K562 (cell line): ENCODE results near the gene DAP. TPM values are rescaled to one million over a fixed set of nuclear protein-coding genes. Genes with fewer than 3 reads are reported as not detected.

Experiments
- CXXC5 ChIP-seq: fragments of 250-450 bp; sonication (Bioruptor Pico); IDR thresholded peaks from 2 replicates; pipeline ENCODE4 v1.8.0; 2022; ENCODE audit warnings: inconsistent platforms, mild to moderate bottlenecking, moderate library complexity
- ELF1 ChIP-seq: fragments of 200-800 bp; sonication (Bioruptor generic); IDR thresholded peaks from 2 replicates; pipeline ENCODE4 v1.6.1; 2016; ENCODE audit warnings: missing genetic modification characterization, missing compliant biosample characterization
- ETV6 ChIP-seq, 3 experiments: fragments of 150-350 bp in 1 of 3; sonication (generic) in 1 of 3; formaldehyde crosslinking in 1 of 3; IDR thresholded peaks; 2 replicates each; pipeline versions ENCODE4 v1.6.1 to v1.8.0; 2014 to 2022; ENCODE audit warnings: borderline replicate concordance in 2 of 3, low read depth in 2 of 3, antibody characterized with exemption in 1 of 3, low read length in 1 of 3, mild to moderate bottlenecking in 1 of 3, missing genetic modification reagents in 1 of 3
- KDM5B ChIP-seq: fragments of 200-600 bp; sonication (generic); IDR thresholded peaks from 2 replicates; pipeline ENCODE4 v1.6.1; 2012; ENCODE audit warnings: low read depth, mild to moderate bottlenecking, moderate library complexity, low read length, control low read depth, inconsistent platforms; ENCODE audit not compliant: insufficient replicate concordance
- LARP7 ChIP-seq: fragments of 450-650 bp; IDR thresholded peaks from 2 replicates; pipeline ENCODE4 v1.6.1; 2016
- LCOR ChIP-seq: sonication (generic); formaldehyde crosslinking; IDR thresholded peaks from 2 replicates; pipeline ENCODE4 v1.8.0; 2022; ENCODE audit warnings: mild to moderate bottlenecking, missing genetic modification reagents
- MAZ ChIP-seq, 2 experiments: fragments of 450-650 bp in 1 of 2; sonication (generic) in 1 of 2; formaldehyde crosslinking; IDR thresholded peaks in 1 of 2; conservative IDR thresholded peaks in 1 of 2; 2 replicates each; pipeline versions ENCODE4 v1.4.0 to v1.5.0; 2020; ENCODE audit warnings: mild to moderate bottlenecking in 1 of 2, missing genetic modification reagents in 1 of 2
- NCOA2 ChIP-seq, 2 experiments: fragments of 450-650 bp; IDR thresholded peaks; 2 replicates each; pipeline ENCODE4 v1.6.1; 2018; ENCODE audit warnings: mild to moderate bottlenecking in 2 of 2, moderate library complexity in 1 of 2; ENCODE audit not compliant: partially characterized antibody in 2 of 2
- TCF7 ChIP-seq: sonication (generic); IDR thresholded peaks from 2 replicates; pipeline ENCODE4 v1.6.1; 2016; ENCODE audit warnings: antibody characterized with exemption, borderline replicate concordance
- ZNF507 ChIP-seq: conservative IDR thresholded peaks from 2 replicates; pipeline ENCODE4 v1.6.1; 2017; ENCODE audit warnings: missing genetic modification characterization, missing compliant biosample characterization
- ZNF584 ChIP-seq: fragments of 200-800 bp; sonication (Bioruptor generic); IDR thresholded peaks from 2 replicates; pipeline ENCODE4 v1.6.1; 2016; ENCODE audit warnings: low read depth, mild to moderate bottlenecking, missing genetic modification characterization, missing compliant biosample characterization
- ZNF592 ChIP-seq: fragments of 450-650 bp; IDR thresholded peaks from 2 replicates; pipeline ENCODE4 v1.6.1; 2017; ENCODE audit warnings: antibody characterized with exemption, mild to moderate bottlenecking
- ZNF76 ChIP-seq: fragments of 250-450 bp; sonication (Bioruptor Pico); IDR thresholded peaks from 2 replicates; pipeline ENCODE4 v1.4.0; 2020; ENCODE audit warnings: mild to moderate bottlenecking, moderate library complexity, borderline replicate concordance
- polyA plus RNA-seq, 8 experiments: library from polyadenylated mRNA; depleted of rRNA in 4 of 8; stranded (reverse) in 5 of 8; unstranded in 3 of 8; fragments of >200 nt; fragmentation: Nextera tagmentation in 2 of 8; fragmentation: Illumina TruSeq in 1 of 8; extraction: Ambion mirVana in 2 of 8; extraction: Trizol in 1 of 8; gene quantifications; 2 replicates each; pipeline versions ENCODE4 v1.2.1 to v1.2.3, GENCODE V29; 2011 to 2014; ENCODE audit warnings: inconsistent platforms in 1 of 8, missing spikeins in 1 of 8
- total RNA-seq, 7 experiments: library from RNA; depleted of rRNA in 6 of 7; stranded (reverse); fragments of >200 nt in 6 of 7; fragmentation: Illumina TruSeq in 2 of 7; extraction: Trizol in 2 of 7; gene quantifications; 2 replicates each; pipeline versions ENCODE4 v1.2.1 to v1.2.3, GENCODE V29; 2011 to 2021; ENCODE audit warnings: low replicate concordance in 1 of 7
- TF ChIP-seq, protein P1 (sequence below): fragments of 250-450 bp; sonication (Bioruptor Pico); IDR thresholded peaks from 2 replicates; pipeline ENCODE4 v1.8.0; 2022; ENCODE audit warnings: inconsistent platforms
- TF ChIP-seq, protein P2 (sequence below), 3 experiments: fragments of 200-800 bp in 1 of 3; fragments of 250-450 bp in 1 of 3; fragments of 450-650 bp in 1 of 3; sonication (Bioruptor Pico) in 1 of 3; sonication (Bioruptor generic) in 1 of 3; formaldehyde crosslinking in 1 of 3; IDR thresholded peaks; 2 replicates each; pipeline versions ENCODE4 v1.6.1 to v1.8.0; 2016 to 2022; ENCODE audit warnings: mild to moderate bottlenecking in 2 of 3, missing genetic modification characterization in 2 of 3, missing compliant biosample characterization in 1 of 3, moderate library complexity in 1 of 3

The DAP gene
- total and polyA plus RNA-seq, 9 of the 15 experiments (the other 6 are each of a cell fraction or from before 2014, with no cell fraction given) = 14.1 to 151 (median 34.5) TPM

DNA sequence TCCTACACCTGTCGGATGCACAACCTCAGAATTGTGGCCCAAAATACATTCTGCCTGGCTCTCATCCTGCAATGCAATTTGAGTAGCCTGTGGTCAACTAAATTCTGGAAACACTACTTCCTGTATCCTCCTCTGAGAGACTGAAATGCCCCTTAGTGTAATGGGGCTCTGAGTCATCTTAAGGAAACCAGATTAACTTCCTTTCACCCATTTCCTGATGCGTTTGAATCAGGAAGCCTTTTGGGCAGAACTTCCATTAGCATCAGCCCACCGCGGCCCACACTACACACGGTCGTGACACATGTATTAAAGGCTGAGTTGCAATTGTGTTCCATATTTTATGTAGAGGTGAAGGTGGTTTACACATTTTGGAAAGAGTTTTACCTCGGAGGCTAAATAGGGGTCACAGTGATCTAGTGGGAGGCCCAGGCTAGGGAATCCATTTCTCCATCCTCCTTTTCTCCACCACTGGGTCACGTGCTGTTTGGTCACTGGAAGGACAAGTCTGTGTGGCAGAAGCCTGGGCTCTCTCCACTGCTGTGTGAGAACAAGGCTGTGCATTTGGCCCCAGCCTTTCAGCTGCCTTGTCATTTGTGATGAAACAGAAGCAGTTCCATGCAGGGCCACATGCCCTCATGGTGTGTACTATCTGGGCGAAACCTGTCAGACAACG lies 55.9 kb downstream of the DAP start (continued):
- TF ChIP-seq, protein P1, sequence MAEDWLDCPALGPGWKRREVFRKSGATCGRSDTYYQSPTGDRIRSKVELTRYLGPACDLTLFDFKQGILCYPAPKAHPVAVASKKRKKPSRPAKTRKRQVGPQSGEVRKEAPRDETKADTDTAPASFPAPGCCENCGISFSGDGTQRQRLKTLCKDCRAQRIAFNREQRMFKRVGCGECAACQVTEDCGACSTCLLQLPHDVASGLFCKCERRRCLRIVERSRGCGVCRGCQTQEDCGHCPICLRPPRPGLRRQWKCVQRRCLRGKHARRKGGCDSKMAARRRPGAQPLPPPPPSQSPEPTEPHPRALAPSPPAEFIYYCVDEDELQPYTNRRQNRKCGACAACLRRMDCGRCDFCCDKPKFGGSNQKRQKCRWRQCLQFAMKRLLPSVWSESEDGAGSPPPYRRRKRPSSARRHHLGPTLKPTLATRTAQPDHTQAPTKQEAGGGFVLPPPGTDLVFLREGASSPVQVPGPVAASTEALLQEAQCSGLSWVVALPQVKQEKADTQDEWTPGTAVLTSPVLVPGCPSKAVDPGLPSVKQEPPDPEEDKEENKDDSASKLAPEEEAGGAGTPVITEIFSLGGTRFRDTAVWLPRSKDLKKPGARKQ = no peak
- 0 out of 2 replicates have a peak, but pooled peaks have one; percentile 62 for TF ChIP-seq LCOR (CRISPR knock-in tag)
- TF ChIP-seq ELF1 (tag) = peak; percentile 63; the same call in 1 of the 2 replicates
- TF ChIP-seq KDM5B = no peak
- TF ChIP-seq ZNF76 (CRISPR knock-in tag) = no peak
- TF ChIP-seq ZNF507 = no peak
- TF ChIP-seq ETV6 (IDR thresholded peaks at IDR 0.05; ENCODE audit: borderline replicate concordance in 1 of 2, low read depth in 2 of 2, low read length in 1 of 2) = peak; percentile 94 to 98
- no peak for TF ChIP-seq ETV6 (CRISPR knock-in tag; IDR thresholded peaks at IDR 0.05; ENCODE audit: borderline replicate concordance)
- 0 out of 2 replicates have a peak, but pooled peaks have one; percentile 31 for TF ChIP-seq CXXC5 (CRISPR knock-in tag)
- 0 out of 4 replicates have a peak, but pooled peaks of 1 of the 2 experiments have one; percentile 4 for TF ChIP-seq MAZ (CRISPR knock-in tag; conservative IDR thresholded peaks at IDR 0.05 in 1 of 2, IDR thresholded peaks at IDR 0.05 in 1 of 2)
- TF ChIP-seq, protein P2, sequence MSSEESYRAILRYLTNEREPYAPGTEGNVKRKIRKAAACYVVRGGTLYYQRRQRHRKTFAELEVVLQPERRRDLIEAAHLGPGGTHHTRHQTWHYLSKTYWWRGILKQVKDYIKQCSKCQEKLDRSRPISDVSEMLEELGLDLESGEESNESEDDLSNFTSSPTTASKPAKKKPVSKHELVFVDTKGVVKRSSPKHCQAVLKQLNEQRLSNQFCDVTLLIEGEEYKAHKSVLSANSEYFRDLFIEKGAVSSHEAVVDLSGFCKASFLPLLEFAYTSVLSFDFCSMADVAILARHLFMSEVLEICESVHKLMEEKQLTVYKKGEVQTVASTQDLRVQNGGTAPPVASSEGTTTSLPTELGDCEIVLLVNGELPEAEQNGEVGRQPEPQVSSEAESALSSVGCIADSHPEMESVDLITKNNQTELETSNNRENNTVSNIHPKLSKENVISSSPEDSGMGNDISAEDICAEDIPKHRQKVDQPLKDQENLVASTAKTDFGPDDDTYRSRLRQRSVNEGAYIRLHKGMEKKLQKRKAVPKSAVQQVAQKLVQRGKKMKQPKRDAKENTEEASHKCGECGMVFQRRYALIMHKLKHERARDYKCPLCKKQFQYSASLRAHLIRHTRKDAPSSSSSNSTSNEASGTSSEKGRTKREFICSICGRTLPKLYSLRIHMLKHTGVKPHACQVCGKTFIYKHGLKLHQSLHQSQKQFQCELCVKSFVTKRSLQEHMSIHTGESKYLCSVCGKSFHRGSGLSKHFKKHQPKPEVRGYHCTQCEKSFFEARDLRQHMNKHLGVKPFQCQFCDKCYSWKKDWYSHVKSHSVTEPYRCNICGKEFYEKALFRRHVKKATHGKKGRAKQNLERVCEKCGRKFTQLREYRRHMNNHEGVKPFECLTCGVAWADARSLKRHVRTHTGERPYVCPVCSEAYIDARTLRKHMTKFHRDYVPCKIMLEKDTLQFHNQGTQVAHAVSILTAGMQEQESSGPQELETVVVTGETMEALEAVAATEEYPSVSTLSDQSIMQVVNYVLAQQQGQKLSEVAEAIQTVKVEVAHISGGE (CRISPR knock-in tag; IDR thresholded peaks at IDR 0.05) = no peak
- TF ChIP-seq TCF7 = no peak
- TF ChIP-seq ZNF592 = peak; percentile 37; the same call in 1 of the 2 replicates
- no peak for TF ChIP-seq NCOA2 (IDR thresholded peaks at IDR 0.05; ENCODE audit: partially characterized antibody in 2 of 2)
- TF ChIP-seq ZNF584 (CRISPR knock-in tag) = peak; percentile 60; the same call in 1 of the 2 replicates
- no peak for TF ChIP-seq LARP7
